K562 (cell line): ENCODE results near the gene APOM. TPM values are rescaled to one million over a fixed set of nuclear protein-coding genes. Genes with fewer than 3 reads are reported as not detected.

ENCODE experiments used
- BDP1 ChIP-seq: IDR thresholded peaks from 3 replicates; pipeline ENCODE4 v1.6.1; 2011; ENCODE audit not compliant: insufficient read length, insufficient read depth
- BRD4 ChIP-seq: fragments of 200-600 bp; sonication (generic); IDR thresholded peaks from 2 replicates; pipeline ENCODE4 v1.6.1; 2017; ENCODE audit warnings: inconsistent platforms
- CBFA2T2 ChIP-seq: fragments of 450-650 bp; conservative IDR thresholded peaks from 2 replicates; pipeline ENCODE4 v1.6.1; 2017; ENCODE audit warnings: mild to moderate bottlenecking
- CBX2 ChIP-seq: fragments of 200-600 bp; sonication (generic); IDR thresholded peaks from one replicate; pipeline ENCODE4 v1.6.1; 2012; ENCODE audit warnings: mild to moderate bottlenecking, low read length, inconsistent platforms; ENCODE audit not compliant: insufficient read depth, poor library complexity, severe bottlenecking
- CC2D1A ChIP-seq: fragments of 450-650 bp; IDR thresholded peaks from 2 replicates; pipeline ENCODE4 v1.6.1; 2017; ENCODE audit warnings: mild to moderate bottlenecking
- E2F4 ChIP-seq: sonication (generic); formaldehyde crosslinking; IDR thresholded peaks from 2 replicates; pipeline ENCODE4 v1.8.0; 2022; ENCODE audit warnings: mild to moderate bottlenecking, low read depth, missing genetic modification reagents
- E2F6 ChIP-seq, 2 experiments: IDR thresholded peaks; 2 replicates each; pipeline ENCODE4 v1.6.1; 2011; ENCODE audit warnings: borderline replicate concordance in 1 of 2, control low read depth in 1 of 2, low read depth in 1 of 2, low read length in 1 of 2, mild to moderate bottlenecking in 1 of 2, mixed read lengths in 1 of 2, moderate library complexity in 1 of 2; ENCODE audit not compliant: insufficient read depth in 1 of 2, insufficient read length in 1 of 2, poor library complexity in 1 of 2, severe bottlenecking in 1 of 2; ENCODE audit errors: extremely low read depth in 1 of 2
- FOXP1 ChIP-seq: sonication (generic); formaldehyde crosslinking; IDR thresholded peaks from 2 replicates; pipeline ENCODE4 v1.8.0; 2022; ENCODE audit warnings: mild to moderate bottlenecking, missing genetic modification reagents
- KHSRP ChIP-seq: fragments of 450-650 bp; IDR thresholded peaks from 2 replicates; pipeline ENCODE4 v1.6.1; 2017
- KLF1 ChIP-seq: fragments of 450-650 bp; IDR thresholded peaks from 2 replicates; pipeline ENCODE4 v1.6.1; 2016; ENCODE audit warnings: missing genetic modification characterization, missing compliant biosample characterization
- NCOA4 ChIP-seq: fragments of 450-650 bp; IDR thresholded peaks from 2 replicates; pipeline ENCODE4 v1.6.1; 2018; ENCODE audit warnings: mild to moderate bottlenecking; ENCODE audit not compliant: partially characterized antibody
- PCBP2 ChIP-seq: fragments of 200-400 bp; formaldehyde crosslinking; IDR thresholded peaks from 2 replicates; pipeline ENCODE4 v1.6.1; 2018; ENCODE audit warnings: low read length, low read depth, mild to moderate bottlenecking, moderate library complexity; ENCODE audit not compliant: poor library complexity, severe bottlenecking
- PKNOX1 ChIP-seq: fragments of 450-650 bp; IDR thresholded peaks from 2 replicates; pipeline ENCODE4 v1.6.1; 2016
- POLR2AphosphoS5 ChIP-seq: IDR thresholded peaks from 2 replicates; pipeline ENCODE4 v1.6.1; 2011; ENCODE audit warnings: mild to moderate bottlenecking, low read depth, low read length, moderate library complexity; ENCODE audit not compliant: control insufficient read depth, insufficient read depth
- POLR3A ChIP-seq: IDR thresholded peaks from 2 replicates; pipeline ENCODE4 v1.6.1; 2011; ENCODE audit warnings: borderline replicate concordance, mild to moderate bottlenecking, moderate library complexity; ENCODE audit not compliant: insufficient read length, insufficient read depth; ENCODE audit errors: extremely low read depth
- RAD21 ChIP-seq, 2 experiments: fragments of 250-450 bp in 1 of 2; fragments of 450-650 bp in 1 of 2; sonication (Bioruptor Pico) in 1 of 2; formaldehyde crosslinking in 1 of 2; IDR thresholded peaks in 1 of 2; conservative IDR thresholded peaks in 1 of 2; 2 replicates each; pipeline versions ENCODE4 v1.4.0 to v1.8.0; 2020 to 2022; ENCODE audit warnings: mild to moderate bottlenecking in 2 of 2, moderate library complexity in 1 of 2
- SIX5 ChIP-seq, 2 experiments: IDR thresholded peaks; 2 replicates each; pipeline ENCODE4 v1.6.1; 2011; ENCODE audit warnings: low read length in 2 of 2, borderline replicate concordance in 1 of 2, low read depth in 1 of 2, mild to moderate bottlenecking in 1 of 2, moderate library complexity in 1 of 2; ENCODE audit not compliant: insufficient read depth in 1 of 2
- TGIF2 ChIP-seq: sonication (generic); formaldehyde crosslinking; IDR thresholded peaks from 2 replicates; pipeline ENCODE4 v1.8.1; 2022; ENCODE audit warnings: mild to moderate bottlenecking, missing genetic modification reagents, moderate library complexity
- ZFX ChIP-seq: sonication (generic); formaldehyde crosslinking; IDR thresholded peaks from 2 replicates; pipeline ENCODE4 v1.8.0; 2022; ENCODE audit warnings: mild to moderate bottlenecking, missing genetic modification reagents, moderate library complexity
- ZNF282 ChIP-seq: sonication (generic); formaldehyde crosslinking; IDR thresholded peaks from 2 replicates; pipeline ENCODE4 v1.8.1; 2023; ENCODE audit warnings: missing genetic modification reagents
- ZNF445 ChIP-seq: fragments of 250-450 bp; sonication (Bioruptor Pico); IDR thresholded peaks from 2 replicates; pipeline ENCODE4 v1.4.0; 2020; ENCODE audit warnings: low read depth, mild to moderate bottlenecking, moderate library complexity
- ZNF79 ChIP-seq: fragments of 250-450 bp; sonication (Bioruptor Pico); IDR thresholded peaks from 2 replicates; pipeline ENCODE4 v1.4.0; 2020; ENCODE audit warnings: low read depth, mild to moderate bottlenecking, moderate library complexity
- polyA plus RNA-seq, 8 experiments: library from polyadenylated mRNA; depleted of rRNA in 4 of 8; stranded (reverse) in 5 of 8; unstranded in 3 of 8; fragments of >200 nt; fragmentation: Nextera tagmentation in 2 of 8; fragmentation: Illumina TruSeq in 1 of 8; extraction: Ambion mirVana in 2 of 8; extraction: Trizol in 1 of 8; gene quantifications; 2 replicates each; pipeline versions ENCODE4 v1.2.1 to v1.2.3, GENCODE V29; 2011 to 2014; ENCODE audit warnings: inconsistent platforms in 1 of 8, missing spikeins in 1 of 8
- total RNA-seq, 7 experiments: library from RNA; depleted of rRNA in 6 of 7; stranded (reverse); fragments of >200 nt in 6 of 7; fragmentation: Illumina TruSeq in 2 of 7; extraction: Trizol in 2 of 7; gene quantifications; 2 replicates each; pipeline versions ENCODE4 v1.2.1 to v1.2.3, GENCODE V29; 2011 to 2021; ENCODE audit warnings: low replicate concordance in 1 of 7

APOM gene
- total and polyA plus RNA-seq, 9 of the 15 experiments (the other 6 are each of a cell fraction or from before 2014, with no cell fraction given), result 5.7 to 24.3 (median 10.4) TPM

GRCh38 chr6:31652925-31653724 is 2.6 kb upstream of the APOM start (continued):
- TF ChIP-seq PKNOX1, result no peak
- no peak for TF ChIP-seq POLR3A
- TF ChIP-seq BDP1, result no peak
- TF ChIP-seq E2F4, result no peak
- no peak for TF ChIP-seq ZNF282
- TF ChIP-seq NCOA4, result peak; percentile 36
- TF ChIP-seq TGIF2 (CRISPR knock-in tag), result no peak
- no peak for TF ChIP-seq KHSRP
- peak; percentile 85 for TF ChIP-seq KLF1 (tag)
- TF ChIP-seq RAD21 (CRISPR knock-in tag; conservative IDR thresholded peaks at IDR 0.05 in 1 of 2, IDR thresholded peaks at IDR 0.05 in 1 of 2), result peak in 1 of 2 experiments; percentile 52; a peak in 2 of 4 replicates
- TF ChIP-seq CBX2, result no peak
- TF ChIP-seq CC2D1A, result peak; percentile 84
- TF ChIP-seq PCBP2, result no peak
- 0 out of 2 replicates have a peak, but pooled peaks have one; percentile 48 for TF ChIP-seq ZNF79 (CRISPR knock-in tag)
- no peak for TF ChIP-seq FOXP1 (CRISPR knock-in tag)
- TF ChIP-seq E2F6 (IDR thresholded peaks at IDR 0.05; ENCODE audit: borderline replicate concordance in 1 of 2, extremely low read depth in 1 of 2, insufficient read depth in 1 of 2, insufficient read length in 1 of 2, low read depth in 1 of 2, low read length in 1 of 2, poor library complexity in 1 of 2, severe bottlenecking in 1 of 2), result peak; percentile 29 to 70
- TF ChIP-seq SIX5 (IDR thresholded peaks at IDR 0.05; ENCODE audit: borderline replicate concordance in 1 of 2, insufficient read depth in 1 of 2, low read depth in 1 of 2, low read length in 2 of 2), result no peak
- TF ChIP-seq ZFX, result no peak
- no peak for TF ChIP-seq CBFA2T2
- peak; percentile 98; the same call in 1 of the 2 replicates for TF ChIP-seq BRD4
- TF ChIP-seq POLR2AphosphoS5, result peak; percentile 94
- 0 out of 2 replicates have a peak, but pooled peaks have one; percentile 35 for TF ChIP-seq ZNF445 (CRISPR knock-in tag)
